Uterus (tissue), 2 donors: ENCODE data around the gene DCAF5.
"Not testable (repeated sequence)": the region's sequence is repeated elsewhere in the genome, so short reads cannot be mapped to it uniquely, and the experiment has no call there.

Experiments
- CTCF ChIP-seq, 4 experiments: fragments of 200-600 bp in 2 of 4; fragments of 450-650 bp in 2 of 4; sonication (generic) in 2 of 4; IDR thresholded peaks; one replicate each; pipeline ENCODE4 v1.5.1; 2016 to 2019; ENCODE audit warnings: antibody characterized with exemption in 4 of 4, mild to moderate bottlenecking in 2 of 4, moderate library complexity in 1 of 4
- POLR2A ChIP-seq, 2 donors: fragments of 450-650 bp; IDR thresholded peaks; one replicate each; pipeline ENCODE4 v1.6.1; 2016; ENCODE audit warnings: antibody characterized with exemption in 2 of 2, mild to moderate bottlenecking in 1 of 2, moderate library complexity in 1 of 2

- TF ChIP-seq CTCF, POLR2A (IDR thresholded peaks at IDR 0.05): not testable (repeated sequence)
Measured at GRCh38 chr14:69165787-69166186, 12.9 kb upstream of the DCAF5 start.
